Ammon's horn (tissue), 1 donor: ENCODE measurements around the gene UBE2G2.

Source experiments
- DNase-seq: peaks from one replicate; pipeline ENCODE4 v3.0.0-alpha.2; 2016; ENCODE audit warnings: low spot score

Gene UBE2G2

DNA sequence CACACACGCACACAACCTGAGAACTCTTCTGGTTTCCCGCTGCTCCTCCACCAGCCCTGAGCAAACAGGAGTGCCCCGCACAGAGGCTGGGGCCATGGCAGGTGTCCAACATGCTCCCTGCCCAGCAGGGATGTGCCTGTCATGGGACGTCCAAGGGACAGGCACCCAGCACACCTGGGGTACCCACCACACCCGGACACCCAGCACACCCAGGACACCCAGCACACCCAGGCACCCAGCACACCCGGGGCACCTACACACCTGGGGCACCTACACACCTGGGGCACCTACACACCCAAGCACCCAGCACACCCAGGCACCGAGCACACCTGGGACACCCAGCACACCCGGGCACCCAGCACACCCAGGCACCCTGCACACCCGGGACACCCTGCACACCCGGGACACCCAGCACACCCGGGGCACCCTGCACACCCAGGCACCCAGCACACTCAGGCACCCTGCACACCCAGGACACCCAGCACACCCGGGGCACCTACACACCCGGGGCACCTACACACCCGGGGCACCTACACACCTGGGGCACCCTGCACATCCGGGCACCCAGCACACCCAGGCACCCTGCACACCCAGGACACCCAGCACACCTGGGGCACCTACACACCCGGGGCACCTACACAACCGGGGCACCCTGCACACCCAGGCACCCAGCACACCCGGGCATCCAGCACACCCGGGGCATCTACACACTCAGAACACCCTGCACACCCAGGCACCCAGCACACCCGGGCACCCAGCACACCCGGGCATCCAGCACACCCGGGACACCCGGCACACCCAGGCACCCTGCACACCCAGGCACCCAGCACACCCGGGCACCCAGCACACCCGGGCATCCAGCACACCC is 37.9 kb downstream of the UBE2G2 start:
- no peak for DNase-seq

GRCh38 chr21:44763050-44763378 is 38.6 kb downstream of the UBE2G2 start:
- no peak for DNase-seq

DNA sequence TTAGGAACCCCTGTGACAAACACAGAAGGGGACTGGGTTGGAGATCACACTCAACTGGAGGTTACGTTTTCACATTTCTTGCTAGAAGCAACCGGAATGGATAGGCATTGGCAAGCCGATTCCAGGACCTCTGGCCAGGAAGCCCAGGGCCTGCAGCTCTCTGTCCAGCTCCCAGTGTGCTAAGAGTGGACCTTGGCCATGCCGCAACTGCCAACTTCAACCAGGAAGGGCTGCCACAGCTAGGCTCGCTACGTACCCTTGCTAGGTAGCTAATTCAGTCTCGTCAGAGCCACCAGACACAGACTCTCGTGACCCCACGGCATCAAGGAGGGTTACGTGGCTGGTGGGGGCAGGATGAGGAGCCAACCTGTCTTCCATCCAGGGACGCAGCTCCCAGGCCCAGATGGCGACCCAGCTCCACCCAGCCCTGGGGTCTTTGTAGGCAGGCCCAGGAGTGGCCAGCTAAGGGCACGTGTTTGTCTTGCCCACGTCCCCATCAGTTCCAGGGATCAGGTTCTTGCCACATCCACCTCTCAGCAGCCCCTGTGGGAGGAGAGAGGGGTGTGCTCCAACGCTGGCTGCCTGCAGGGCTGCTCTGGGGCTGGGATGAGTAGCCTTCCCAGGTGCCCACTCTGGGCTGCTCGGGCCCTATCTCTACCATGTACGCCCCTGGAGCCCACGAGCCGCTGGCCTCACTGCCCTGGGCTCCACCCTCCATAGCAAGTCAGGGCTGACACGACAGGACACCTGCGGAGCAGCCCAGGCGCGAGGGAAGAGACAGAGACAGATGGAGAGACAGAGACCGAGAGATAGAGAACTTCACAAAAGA is 39.2 kb downstream of the UBE2G2 start:
- no peak for DNase-seq

- no peak for DNase-seq
Measured at GRCh38 chr21:44761747-44762208, 39.8 kb downstream of the UBE2G2 start.

GRCh38 chr21:44761011-44761729 is 40.5 kb downstream of the UBE2G2 start:
- no peak for DNase-seq

DNA sequence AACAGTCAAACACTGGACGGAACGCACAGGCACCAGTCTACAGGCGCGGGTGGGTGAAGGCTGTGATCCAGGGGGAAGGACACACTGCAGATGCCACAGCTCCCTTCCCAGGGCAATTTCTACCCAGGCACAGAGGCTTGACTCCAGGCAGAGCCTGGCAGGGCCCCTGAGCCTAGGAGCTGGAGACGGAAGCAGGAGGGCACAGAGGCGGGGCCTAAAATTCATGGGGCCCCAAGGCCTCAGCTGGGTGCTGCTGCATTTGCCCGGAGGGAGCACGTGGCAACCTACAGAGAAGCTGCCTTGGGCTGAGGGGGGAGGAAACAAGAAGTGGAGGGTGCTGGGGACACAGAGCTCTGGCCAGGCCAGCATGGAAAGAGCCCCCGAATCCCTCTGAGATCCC is 41.2 kb downstream of the UBE2G2 start:
- no peak for DNase-seq

GRCh38 chr21:44759628-44760285 is 41.9 kb downstream of the UBE2G2 start:
- no peak for DNase-seq

DNA sequence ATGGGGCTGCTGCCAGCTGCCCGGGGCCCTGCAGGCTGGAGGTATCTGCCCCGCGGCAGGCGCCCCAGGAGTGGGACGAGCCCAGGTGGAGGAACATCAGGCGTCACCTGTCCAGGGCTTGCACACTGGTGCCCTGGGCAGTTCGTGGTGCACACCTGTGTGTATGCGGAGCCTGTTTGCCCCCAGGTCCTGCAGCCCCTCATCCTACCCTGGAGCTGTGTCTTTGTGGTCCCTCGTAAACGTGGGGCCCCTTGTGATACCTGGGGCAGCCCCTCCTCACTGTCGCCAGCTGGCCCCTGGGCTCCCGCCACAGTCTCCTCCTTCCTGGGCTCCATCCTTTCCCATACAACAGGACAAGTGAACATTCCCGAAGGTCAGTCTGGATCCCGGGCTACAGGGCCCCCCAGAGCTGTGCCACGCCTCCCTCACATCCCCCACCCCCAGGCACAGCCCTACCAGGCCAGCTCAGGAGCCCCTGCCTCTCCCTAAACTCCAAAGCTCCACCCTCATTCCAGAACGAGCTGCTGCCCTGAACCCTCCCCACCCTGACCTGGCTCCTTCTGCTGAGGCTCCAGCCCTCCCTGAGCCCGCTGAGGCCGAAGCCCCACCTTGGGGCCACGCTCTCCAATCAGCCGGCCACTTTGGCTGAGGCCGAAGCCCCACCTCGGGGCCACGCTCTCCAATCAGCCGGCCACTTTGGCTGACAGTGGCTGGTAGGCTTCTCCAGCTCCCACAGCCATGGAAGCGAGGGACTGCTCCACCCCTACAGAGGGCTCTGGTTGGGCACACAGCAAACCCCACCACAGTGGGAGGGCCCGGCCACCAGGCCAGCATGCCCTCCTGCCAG is 42.6 kb downstream of the UBE2G2 start:
- DNase-seq: no peak

GRCh38 chr21:44758141-44758561 is 43.5 kb downstream of the UBE2G2 start:
- DNase-seq: no peak

DNA sequence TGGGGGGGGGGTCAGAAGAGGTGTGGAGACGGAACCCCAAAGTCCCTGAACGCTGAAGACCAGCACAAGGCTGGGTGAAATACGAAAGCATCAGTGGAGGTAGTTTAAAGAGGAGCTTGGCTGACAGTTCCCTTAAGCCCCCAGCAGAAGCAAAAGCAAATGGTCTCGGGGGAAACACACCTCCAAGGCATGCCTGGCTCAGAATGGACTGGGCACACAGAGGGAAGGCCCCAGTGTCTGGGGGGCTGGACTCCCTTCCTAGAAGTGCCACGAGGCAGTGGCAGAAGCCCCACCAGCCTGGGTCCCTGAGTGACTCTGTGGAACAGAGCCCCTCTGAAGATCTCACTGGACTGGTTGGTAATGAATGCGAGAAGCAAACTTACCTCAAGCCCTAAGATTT is 43.9 kb downstream of the UBE2G2 start:
- DNase-seq: no peak

GRCh38 chr21:44756423-44757185 is 45.0 kb downstream of the UBE2G2 start:
- no peak for DNase-seq

- no peak for DNase-seq
Measured at GRCh38 chr21:44755227-44755626, 46.4 kb downstream of the UBE2G2 start.

GRCh38 chr21:44753357-44753756 is 48.3 kb downstream of the UBE2G2 start:
- no peak for DNase-seq

- DNase-seq: no peak
Measured at GRCh38 chr21:44752671-44753235, 48.9 kb downstream of the UBE2G2 start.

DNA sequence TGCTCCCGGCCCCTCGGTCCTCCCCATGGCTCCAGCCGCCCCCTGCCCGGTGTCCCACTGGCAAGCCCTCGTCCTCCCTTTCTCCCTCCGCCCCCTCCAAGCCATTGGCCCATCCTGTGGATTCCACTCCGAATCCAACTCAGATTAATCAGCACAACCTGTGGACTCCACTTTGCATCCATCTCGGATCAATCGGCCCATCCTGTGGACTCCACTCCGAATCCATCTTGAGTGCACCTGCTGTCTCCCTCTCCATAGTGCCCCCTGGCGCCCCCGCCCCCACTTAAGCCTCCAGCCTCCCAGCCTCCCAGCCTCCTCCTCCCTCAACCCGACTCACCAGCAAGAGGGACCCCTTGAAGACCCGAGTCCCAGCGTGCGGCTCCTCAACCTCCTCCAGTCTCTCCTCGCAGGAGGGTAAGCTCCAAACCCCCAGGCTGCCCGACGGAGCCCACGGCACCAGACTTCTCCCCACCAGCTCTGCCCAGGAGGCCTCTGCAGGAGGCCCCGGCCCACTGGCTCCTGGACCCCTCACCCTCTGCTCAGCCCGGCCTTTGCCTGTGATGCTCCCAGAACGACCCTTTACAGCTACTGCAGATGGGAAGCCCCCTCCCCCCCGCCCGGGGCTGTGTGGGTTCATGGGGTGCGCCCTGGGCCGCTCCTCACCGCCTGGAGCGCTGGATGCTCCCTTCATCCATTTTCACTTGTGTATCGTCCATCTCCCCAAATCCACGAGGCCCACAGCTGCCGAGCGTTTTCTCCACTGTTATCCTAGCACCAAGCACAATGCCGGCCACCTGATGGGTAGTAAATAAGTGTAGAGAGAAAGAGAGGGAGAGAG is 49.6 kb downstream of the UBE2G2 start:
- no peak for DNase-seq

GRCh38 chr21:44751186-44751798 is 50.3 kb downstream of the UBE2G2 start:
- no peak for DNase-seq

GRCh38 chr21:44750675-44751025 is 51.0 kb downstream of the UBE2G2 start:
- DNase-seq: no peak
